Trophoblast cell (in vitro differentiated cells and primary cell): Measurements from ENCODE around the gene CSF2.
A peak's percentile ranks its signal among the peaks of the same experiment; 100 is the strongest.

ENCODE experiments used
- DNase-seq, 2 donors: peaks; one replicate each; pipeline ENCODE4 v3.0.0-alpha.2; 2016
- H2AFZ ChIP-seq: 2 replicates; pipeline ENCODE4 v1.6.1; 2013; ENCODE audit warnings: low read length, moderate library complexity, mild to moderate bottlenecking; ENCODE audit not compliant: insufficient read depth, poor library complexity
- H2AK5ac ChIP-seq: 2 replicates; pipeline ENCODE4 v1.6.1; 2013; ENCODE audit warnings: mild to moderate bottlenecking, low read length
- H2BK120ac ChIP-seq: 2 replicates; pipeline ENCODE4 v1.6.1; 2013; ENCODE audit warnings: low read length, mild to moderate bottlenecking, moderate library complexity; ENCODE audit not compliant: insufficient read depth, poor library complexity
- H2BK12ac ChIP-seq: 2 replicates; pipeline ENCODE4 v1.6.1; 2013; ENCODE audit warnings: mild to moderate bottlenecking, low read length, moderate library complexity
- H2BK5ac ChIP-seq: 2 replicates; pipeline ENCODE4 v1.6.1; 2013; ENCODE audit warnings: low read length, low read depth, moderate library complexity, mild to moderate bottlenecking; ENCODE audit not compliant: poor library complexity
- H3K14ac ChIP-seq: 2 replicates; pipeline ENCODE4 v1.6.1; 2013; ENCODE audit warnings: mild to moderate bottlenecking, low read length
- H3K18ac ChIP-seq: 2 replicates; pipeline ENCODE4 v1.6.1; 2013; ENCODE audit warnings: mild to moderate bottlenecking, low read length
- H3K23ac ChIP-seq: 2 replicates; pipeline ENCODE4 v1.6.1; 2013; ENCODE audit warnings: low read length
- H3K27ac ChIP-seq: 2 replicates; pipeline ENCODE4 v1.5.1; 2013; ENCODE audit warnings: low read depth, mild to moderate bottlenecking, inconsistent platforms, low read length, moderate library complexity
- H3K27me3 ChIP-seq: 2 replicates; pipeline ENCODE4 v1.6.1; 2013; ENCODE audit warnings: inconsistent platforms, mild to moderate bottlenecking, low read length, moderate library complexity; ENCODE audit not compliant: insufficient read depth
- H3K36me3 ChIP-seq, 2 experiments: 1 replicate in 1 of 2; 2 replicates in 1 of 2; pipeline ENCODE4 v1.6.1; 2013; ENCODE audit warnings: low read length in 2 of 2, mild to moderate bottlenecking in 2 of 2, moderate library complexity in 1 of 2; ENCODE audit not compliant: insufficient read depth in 2 of 2, control insufficient read depth in 1 of 2
- H3K4ac ChIP-seq: 2 replicates; pipeline ENCODE4 v1.6.1; 2013; ENCODE audit warnings: low read depth, mild to moderate bottlenecking, low read length, moderate library complexity
- H3K4me1 ChIP-seq, 2 experiments: 1 replicate in 1 of 2; 2 replicates in 1 of 2; pipeline ENCODE4 v1.6.1; 2013; ENCODE audit warnings: low read length in 2 of 2, mild to moderate bottlenecking in 2 of 2, moderate library complexity in 1 of 2; ENCODE audit not compliant: insufficient read depth in 2 of 2, control insufficient read depth in 1 of 2
- H3K4me2 ChIP-seq: 2 replicates; pipeline ENCODE4 v1.6.1; 2013; ENCODE audit warnings: inconsistent platforms, mild to moderate bottlenecking, low read length, moderate library complexity
- H3K4me3 ChIP-seq: 2 replicates; pipeline ENCODE4 v1.5.1; 2013; ENCODE audit warnings: mild to moderate bottlenecking, low read depth, low read length, inconsistent platforms
- H3K79me1 ChIP-seq: one replicate; pipeline ENCODE4 v1.6.1; 2013; ENCODE audit warnings: low read length
- H3K79me2 ChIP-seq: 2 replicates; pipeline ENCODE4 v1.6.1; 2013; ENCODE audit warnings: low read length, mild to moderate bottlenecking; ENCODE audit not compliant: control insufficient read depth, insufficient read depth, poor library complexity
- H3K9ac ChIP-seq: 2 replicates; pipeline ENCODE4 v1.6.1; 2013; ENCODE audit warnings: mild to moderate bottlenecking, low read length
- H3K9me3 ChIP-seq: 2 replicates; pipeline ENCODE4 v1.6.1; 2013; ENCODE audit warnings: low read depth, mild to moderate bottlenecking, control low read depth, inconsistent platforms, low read length; ENCODE audit not compliant: insufficient read depth
- H4K12ac ChIP-seq: 2 replicates; pipeline ENCODE4 v1.6.1; 2013; ENCODE audit warnings: low read depth, mild to moderate bottlenecking, low read length, moderate library complexity
- H4K8ac ChIP-seq: 2 replicates; pipeline ENCODE4 v1.6.1; 2013; ENCODE audit warnings: low read depth, mild to moderate bottlenecking, low read length, moderate library complexity
- H4K91ac ChIP-seq: one replicate; pipeline ENCODE4 v1.6.1; 2013; ENCODE audit warnings: low read depth, mild to moderate bottlenecking, low read length, moderate library complexity
- WGBS: extraction: QIAGEN DNeasy Blood & Tissue Kit; methylation state at CpG from one replicate; pipeline ENCODE4 v1.1.7; 2013; ENCODE audit warnings: missing lambda C conversion rate; ENCODE audit not compliant: insufficient read length, insufficient coverage; ENCODE audit errors: extremely low coverage; 5-methylcytosine and 5-hydroxymethylcytosine counted together

Gene CSF2

DNA sequence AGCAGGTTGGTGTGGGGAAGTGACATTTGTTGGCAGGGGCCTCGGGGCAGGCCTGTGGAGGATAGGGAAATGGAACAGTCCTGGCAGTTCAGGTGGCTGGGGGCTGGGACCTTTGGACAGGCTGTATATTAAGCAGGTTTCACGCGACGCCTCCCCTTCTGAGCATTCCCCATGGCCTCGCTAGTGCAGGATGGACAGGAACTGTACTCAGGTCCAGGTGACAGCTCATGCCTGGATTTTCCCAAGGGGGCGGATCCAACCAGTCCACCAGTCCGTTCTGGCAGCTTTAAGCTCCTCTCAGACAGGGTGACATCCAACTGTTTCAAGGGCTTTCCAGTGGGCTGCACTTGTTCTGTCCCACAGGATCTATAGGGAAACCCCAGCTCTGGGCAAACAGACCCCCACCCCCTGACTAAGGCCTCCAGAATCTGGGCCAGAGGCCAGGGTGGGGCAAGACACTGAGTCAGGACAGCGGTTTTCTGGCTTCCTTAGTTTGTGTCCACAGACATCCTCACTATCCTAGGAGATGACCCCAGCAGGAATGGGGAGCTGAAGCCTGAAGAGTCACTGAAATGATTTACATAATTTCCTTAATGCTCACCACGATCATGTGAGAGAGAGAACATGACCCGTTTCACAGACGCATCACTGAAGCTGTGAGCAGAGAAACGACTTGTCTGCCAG is 20.9 kb downstream of the CSF2 start:
- no peak overlapping the region for H3K27ac ChIP-seq
- no peak overlapping the region for H2BK120ac ChIP-seq
- no peak overlapping the region for H4K91ac ChIP-seq
- no peak overlapping the region for H3K4me3 ChIP-seq
- H2BK5ac ChIP-seq: no peak overlapping the region
- no peaks in the 10 kb centered on the region for H3K79me2 ChIP-seq
- H3K4ac ChIP-seq: no peak overlapping the region
- no peak overlapping the region for H3K18ac ChIP-seq
- H4K8ac ChIP-seq: no peak overlapping the region
- H3K4me2 ChIP-seq: no peak overlapping the region
- no peaks in the 10 kb centered on the region for H3K27me3 ChIP-seq
- H2AK5ac ChIP-seq: no peak overlapping the region
- H3K4me1 ChIP-seq: no peaks in the 10 kb centered on the region
- no peaks in the 10 kb centered on the region for H3K9me3 ChIP-seq
- peak; percentile 74 to 90 for DNase-seq
- H3K23ac ChIP-seq: no peak overlapping the region
- no peak overlapping the region for H4K12ac ChIP-seq
- no peak overlapping the region for H2BK12ac ChIP-seq
- H3K36me3 ChIP-seq: no peaks in the 10 kb centered on the region
- H3K14ac ChIP-seq: no peak overlapping the region
- H3K79me1 ChIP-seq: no peaks in the 10 kb centered on the region
- WGBS: no CpG with 5 or more reads among the region's 12 CpGs
- H2AFZ ChIP-seq: no peak overlapping the region
- H3K9ac ChIP-seq: no peak overlapping the region

DNA sequence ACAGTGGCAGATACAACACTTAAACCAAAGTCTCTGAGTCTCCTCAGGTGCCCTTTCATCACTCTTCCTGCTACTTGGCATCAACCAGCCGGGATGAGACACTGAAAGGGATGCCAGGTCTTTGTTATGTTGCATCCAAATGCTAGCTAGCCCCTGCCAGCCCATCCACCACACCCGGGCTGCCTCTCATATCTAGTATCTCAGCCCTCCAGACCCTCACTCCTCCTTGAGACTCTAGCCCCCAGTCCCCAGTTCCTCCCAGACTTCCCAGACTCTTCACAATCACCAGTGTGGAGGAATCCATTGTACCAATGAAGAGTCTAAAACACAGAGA is 21.5 kb downstream of the CSF2 start:
- Histone ChIP-seq H3K23ac (no peak overlapping the region), H3K9ac (no peak overlapping the region), H3K4ac (no peak overlapping the region), H4K91ac (no peak overlapping the region), H2AK5ac (no peak overlapping the region), H2BK120ac (no peak overlapping the region), H2BK5ac (no peak overlapping the region), H4K8ac (no peak overlapping the region), H3K9me3 (no peaks in the 10 kb centered on the region), H4K12ac (no peak overlapping the region), H3K4me2 (no peak overlapping the region), H3K14ac (no peak overlapping the region), H3K79me1 (no peaks in the 10 kb centered on the region), H3K27me3 (no peaks in the 10 kb centered on the region), H2BK12ac (no peak overlapping the region), H3K4me3 (no peak overlapping the region), H3K18ac (no peak overlapping the region), H3K36me3 (no peaks in the 10 kb centered on the region), H2AFZ (no peak overlapping the region), H3K27ac (no peak overlapping the region), H3K4me1 (no peaks in the 10 kb centered on the region), H3K79me2 (no peaks in the 10 kb centered on the region)
- DNase-seq: no peak
- WGBS: no CpG with 5 or more reads among the region's 2 CpGs

DNA sequence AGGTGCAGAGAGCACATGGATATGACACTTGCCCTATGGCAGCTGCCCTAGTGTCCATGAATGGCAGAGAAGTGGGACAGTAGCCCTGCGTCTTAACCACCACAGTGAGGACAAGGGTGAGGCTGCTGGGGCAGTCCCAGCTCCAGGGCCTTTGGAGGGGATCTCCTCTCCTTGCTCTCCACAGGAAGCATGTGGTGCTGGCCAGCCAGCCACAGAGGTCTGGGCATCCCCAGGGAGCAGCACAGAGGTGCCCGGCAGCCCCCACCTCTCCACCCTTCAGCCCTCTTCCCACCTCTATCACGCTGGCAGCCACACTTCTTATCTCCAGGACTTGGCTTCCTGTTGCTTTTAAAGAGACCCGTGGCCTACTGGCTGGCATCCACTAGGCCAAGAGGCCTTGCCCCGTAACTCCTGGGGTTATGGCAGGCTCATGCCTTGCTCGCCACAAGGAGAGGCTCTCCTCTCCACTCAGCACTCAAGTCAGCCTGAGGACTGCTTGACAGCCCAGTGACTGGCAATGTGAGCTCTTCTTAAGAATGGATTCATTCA is 21.9 kb downstream of the CSF2 start:
- no peak overlapping the region for H3K9ac ChIP-seq
- no peak overlapping the region for H2BK12ac ChIP-seq
- WGBS: no CpG with 5 or more reads among the region's 6 CpGs

DNA sequence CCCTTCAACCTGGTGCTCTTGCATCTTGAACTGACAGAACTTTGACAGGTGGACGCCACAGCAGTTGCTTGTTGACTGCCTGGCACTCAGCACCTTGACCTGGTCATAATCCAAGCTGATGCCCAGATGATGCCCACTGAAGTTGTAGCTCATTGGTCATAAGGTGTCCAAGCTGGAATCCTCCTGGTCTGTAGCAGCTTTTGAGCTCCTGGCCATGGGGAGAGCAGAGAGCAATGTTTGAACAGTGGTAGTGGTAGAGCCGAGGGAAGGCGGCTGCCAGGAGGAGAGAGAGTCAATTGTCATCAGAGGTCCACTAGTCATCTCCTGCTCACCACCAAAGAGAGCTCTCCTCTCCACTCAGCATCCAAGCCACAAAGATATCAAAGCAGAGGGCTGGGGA is 23.3 kb downstream of the CSF2 start:
- H3K9ac ChIP-seq: no peak overlapping the region
- no peak overlapping the region for H3K4me2 ChIP-seq
- H3K79me2 ChIP-seq: no peaks in the 10 kb centered on the region
- H4K8ac ChIP-seq: no peak overlapping the region
- no peaks in the 10 kb centered on the region for H3K36me3 ChIP-seq
- no peaks in the 10 kb centered on the region for H3K27me3 ChIP-seq
- no peaks in the 10 kb centered on the region for H3K9me3 ChIP-seq
- no peak overlapping the region for H3K14ac ChIP-seq
- no peak overlapping the region for H3K4ac ChIP-seq
- no peak overlapping the region for H4K12ac ChIP-seq
- no peaks in the 10 kb centered on the region for H3K4me1 ChIP-seq
- no peaks in the 10 kb centered on the region for H3K79me1 ChIP-seq
- DNase-seq: no peak
- no peak overlapping the region for H3K4me3 ChIP-seq
- H2AK5ac ChIP-seq: no peak overlapping the region
- H4K91ac ChIP-seq: no peak overlapping the region
- no peak overlapping the region for H3K23ac ChIP-seq
- no peak overlapping the region for H2AFZ ChIP-seq
- no peak overlapping the region for H2BK120ac ChIP-seq
- WGBS: no CpG with 5 or more reads among the region's 3 CpGs
- H3K27ac ChIP-seq: no peak overlapping the region
- no peak overlapping the region for H2BK12ac ChIP-seq
- no peak overlapping the region for H2BK5ac ChIP-seq
- H3K18ac ChIP-seq: no peak overlapping the region

More for the DNA sequence above, 21.9 kb downstream of the CSF2 start:
- H3K14ac ChIP-seq: no peak overlapping the region
- H4K8ac ChIP-seq: no peak overlapping the region
- no peak overlapping the region for H3K4me3 ChIP-seq
- H3K27me3 ChIP-seq: no peaks in the 10 kb centered on the region
- H3K79me2 ChIP-seq: no peaks in the 10 kb centered on the region
- no peak for DNase-seq
- H3K36me3 ChIP-seq: no peaks in the 10 kb centered on the region
- H2BK5ac ChIP-seq: no peak overlapping the region
- no peak overlapping the region for H4K91ac ChIP-seq
- H3K18ac ChIP-seq: no peak overlapping the region
- no peak overlapping the region for H2BK120ac ChIP-seq
- no peaks in the 10 kb centered on the region for H3K4me1 ChIP-seq
- no peak overlapping the region for H3K23ac ChIP-seq
- no peak overlapping the region for H3K27ac ChIP-seq
- no peaks in the 10 kb centered on the region for H3K79me1 ChIP-seq
- H3K9me3 ChIP-seq: no peaks in the 10 kb centered on the region
- H2AFZ ChIP-seq: no peak overlapping the region
- H4K12ac ChIP-seq: no peak overlapping the region
- H3K4me2 ChIP-seq: no peak overlapping the region
- no peak overlapping the region for H2AK5ac ChIP-seq
- H3K4ac ChIP-seq: no peak overlapping the region
